ENCODE data around the gene NRG4.

- TF ChIP-seq CTCF (IDR thresholded peaks at IDR 0.05) (no peak), POLR2A (IDR thresholded peaks at IDR 0.05) (no peak)
Measured at GRCh38 chr15:75925440-75925839, 86.8 kb downstream of the NRG4 start.

All from ovary (tissue), 3 donors.